SK-N-SH treated with all-trans-retinoic acid at 6 μM for 48 hours (cell line): ENCODE data around the gene TSNAXIP1.
"Not testable (repeated sequence)": the region's sequence is repeated elsewhere in the genome, so short reads cannot be mapped to it uniquely, and the experiment has no call there.

Source experiments
- ATAC-seq: fragments of 200-7000 bp; cut with Tn5 transposase; 3 replicates; pipeline ENCODE4 v1.9.1; 2020; ENCODE audit warnings: mild to moderate bottlenecking, moderate library complexity
- BACH2 ChIP-seq: fragments of 250-450 bp; sonication (Bioruptor Pico); IDR thresholded peaks from 2 replicates; pipeline ENCODE4 v1.9.0; 2021; ENCODE audit warnings: mild to moderate bottlenecking, borderline replicate concordance
- CSDC2 ChIP-seq: fragments of 250-450 bp; sonication (Bioruptor Pico); IDR thresholded peaks from 2 replicates; pipeline ENCODE4 v1.5.0; 2020; ENCODE audit warnings: mild to moderate bottlenecking, moderate library complexity
- GLIS3 ChIP-seq: fragments of 250-450 bp; sonication (Bioruptor Pico); IDR thresholded peaks from 2 replicates; pipeline ENCODE4 v1.5.0; 2020; ENCODE audit warnings: mild to moderate bottlenecking, moderate library complexity
- OSR1 ChIP-seq: fragments of 250-450 bp; sonication (Bioruptor Pico); IDR thresholded peaks from 2 replicates; pipeline ENCODE4 v1.8.0; 2022; ENCODE audit warnings: moderate library complexity, mild to moderate bottlenecking, inconsistent platforms
- PPARA ChIP-seq: fragments of 250-450 bp; sonication (Bioruptor Pico); IDR thresholded peaks from 2 replicates; pipeline ENCODE4 v1.5.0; 2020; ENCODE audit warnings: mild to moderate bottlenecking, borderline replicate concordance
- RARB ChIP-seq: fragments of 250-450 bp; sonication (Bioruptor Pico); IDR thresholded peaks from 2 replicates; pipeline ENCODE4 v1.8.0; 2021; ENCODE audit warnings: mild to moderate bottlenecking, moderate library complexity
- SNAI2 ChIP-seq: fragments of 250-450 bp; sonication (Bioruptor Pico); IDR thresholded peaks from 2 replicates; pipeline ENCODE4 v1.5.0; 2020; ENCODE audit warnings: mild to moderate bottlenecking, moderate library complexity
- TCF4 ChIP-seq: fragments of 250-450 bp; sonication (Bioruptor Pico); IDR thresholded peaks from 2 replicates; pipeline ENCODE4 v1.8.0; 2021; ENCODE audit warnings: mild to moderate bottlenecking, moderate library complexity, borderline replicate concordance
- TOX ChIP-seq: fragments of 250-450 bp; sonication (Bioruptor Pico); IDR thresholded peaks from 2 replicates; pipeline ENCODE4 v1.8.0; 2021; ENCODE audit warnings: mild to moderate bottlenecking, moderate library complexity, borderline replicate concordance
- ZC3H10 ChIP-seq: fragments of 250-450 bp; sonication (Bioruptor Pico); IDR thresholded peaks from 2 replicates; pipeline ENCODE4 v1.5.1; 2021; ENCODE audit warnings: mild to moderate bottlenecking, moderate library complexity
- ZFP30 ChIP-seq: fragments of 450-650 bp; formaldehyde crosslinking; IDR thresholded peaks from 2 replicates; pipeline ENCODE4 v1.5.0; 2022; ENCODE audit warnings: mild to moderate bottlenecking, moderate library complexity
- ZNF565 ChIP-seq: fragments of 450-650 bp; formaldehyde crosslinking; conservative IDR thresholded peaks from 2 replicates; pipeline ENCODE4 v1.5.0; 2020; ENCODE audit warnings: low read depth, mild to moderate bottlenecking, moderate library complexity
- ZNF70 ChIP-seq: fragments of 450-650 bp; formaldehyde crosslinking; IDR thresholded peaks from 2 replicates; pipeline ENCODE4 v1.5.0; 2020; ENCODE audit warnings: mild to moderate bottlenecking, moderate library complexity
- ZNF8 ChIP-seq: fragments of 450-650 bp; formaldehyde crosslinking; IDR thresholded peaks from 2 replicates; pipeline ENCODE4 v1.5.0; 2020; ENCODE audit warnings: mild to moderate bottlenecking, moderate library complexity
- TF ChIP-seq, protein P1 (sequence below): fragments of 250-450 bp; sonication (Bioruptor Pico); IDR thresholded peaks from 2 replicates; pipeline ENCODE4 v1.5.0; 2020; ENCODE audit warnings: mild to moderate bottlenecking, moderate library complexity
- TF ChIP-seq, protein P2 (sequence below): fragments of 250-450 bp; sonication (Bioruptor Pico); IDR thresholded peaks from 2 replicates; pipeline ENCODE4 v1.5.1; 2021; ENCODE audit warnings: mild to moderate bottlenecking, moderate library complexity
- TF ChIP-seq, protein P3 (sequence below): fragments of 250-450 bp; sonication (Bioruptor Pico); IDR thresholded peaks from 2 replicates; pipeline ENCODE4 v1.5.1; 2020; ENCODE audit warnings: low read depth, mild to moderate bottlenecking, moderate library complexity

The TSNAXIP1 gene

DNA sequence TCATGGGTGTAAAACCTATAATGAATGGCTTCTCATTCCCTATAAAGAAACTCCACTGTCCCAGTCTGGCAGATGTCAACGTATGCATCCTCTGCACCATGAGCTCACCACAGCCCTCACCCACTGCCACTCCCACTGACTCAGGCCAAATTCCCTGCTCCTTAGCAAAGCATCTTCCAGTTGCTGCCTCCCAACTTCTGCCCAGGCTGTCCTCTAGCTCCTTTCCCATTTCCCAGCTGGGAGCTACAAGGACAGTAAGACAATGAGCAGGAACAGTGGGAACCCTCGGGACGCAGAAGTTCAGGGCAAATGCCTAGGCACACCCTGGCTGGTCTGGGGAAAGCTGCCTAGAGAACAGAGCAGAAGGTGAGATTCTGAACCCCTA is 26.3 kb downstream of the TSNAXIP1 start:
- peak; percentile 65 for ATAC-seq

DNA sequence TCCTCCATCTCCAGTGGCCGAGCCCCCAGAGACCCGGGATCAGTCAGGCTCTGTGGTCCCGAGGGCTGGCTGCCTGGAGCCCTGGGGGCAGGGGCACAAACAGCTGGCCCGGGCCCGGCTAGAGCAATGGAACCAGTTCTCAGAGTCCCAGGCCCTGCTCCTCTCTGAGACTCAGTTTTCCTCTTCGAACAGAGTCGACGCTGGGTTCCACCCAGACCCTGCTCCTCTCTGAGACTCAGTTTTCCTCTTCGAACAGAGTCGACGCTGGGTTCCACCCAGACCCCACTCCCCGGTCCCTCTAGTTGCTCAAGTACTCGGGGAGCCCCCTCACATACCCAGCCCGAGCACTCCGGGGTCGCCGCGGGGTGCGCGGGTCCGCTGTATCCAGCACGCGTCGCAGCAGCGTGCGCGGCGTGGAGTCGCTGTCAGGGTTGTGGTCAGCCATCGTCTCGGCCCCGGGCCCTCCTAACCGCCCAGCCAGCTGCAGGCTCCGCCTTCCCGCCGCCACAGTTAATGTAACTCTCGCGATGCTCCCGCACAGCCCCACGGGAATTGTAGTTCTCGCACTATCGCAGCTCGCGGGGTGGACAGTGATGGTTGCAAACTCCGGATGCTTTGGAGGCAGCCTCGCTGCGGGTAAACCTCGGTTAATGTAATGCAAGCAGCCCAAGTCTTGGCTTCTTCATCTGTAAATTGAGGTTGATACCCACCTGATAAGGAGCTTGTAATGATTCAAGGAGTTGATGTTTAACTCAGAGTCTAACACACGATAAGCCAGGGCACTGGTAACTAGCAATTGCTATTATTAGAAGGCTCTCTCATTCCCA is 26.9 kb downstream of the TSNAXIP1 start:
- ATAC-seq: peak; percentile 99
- TF ChIP-seq ZC3H10 (CRISPR knock-in tag) (no peak), RARB (no peak), ZNF8 (CRISPR knock-in tag) (no peak), SNAI2 (CRISPR knock-in tag) (no peak), TCF4 (CRISPR knock-in tag) (no peak), CSDC2 (CRISPR knock-in tag) (no peak)
- TF ChIP-seq, protein P1, sequence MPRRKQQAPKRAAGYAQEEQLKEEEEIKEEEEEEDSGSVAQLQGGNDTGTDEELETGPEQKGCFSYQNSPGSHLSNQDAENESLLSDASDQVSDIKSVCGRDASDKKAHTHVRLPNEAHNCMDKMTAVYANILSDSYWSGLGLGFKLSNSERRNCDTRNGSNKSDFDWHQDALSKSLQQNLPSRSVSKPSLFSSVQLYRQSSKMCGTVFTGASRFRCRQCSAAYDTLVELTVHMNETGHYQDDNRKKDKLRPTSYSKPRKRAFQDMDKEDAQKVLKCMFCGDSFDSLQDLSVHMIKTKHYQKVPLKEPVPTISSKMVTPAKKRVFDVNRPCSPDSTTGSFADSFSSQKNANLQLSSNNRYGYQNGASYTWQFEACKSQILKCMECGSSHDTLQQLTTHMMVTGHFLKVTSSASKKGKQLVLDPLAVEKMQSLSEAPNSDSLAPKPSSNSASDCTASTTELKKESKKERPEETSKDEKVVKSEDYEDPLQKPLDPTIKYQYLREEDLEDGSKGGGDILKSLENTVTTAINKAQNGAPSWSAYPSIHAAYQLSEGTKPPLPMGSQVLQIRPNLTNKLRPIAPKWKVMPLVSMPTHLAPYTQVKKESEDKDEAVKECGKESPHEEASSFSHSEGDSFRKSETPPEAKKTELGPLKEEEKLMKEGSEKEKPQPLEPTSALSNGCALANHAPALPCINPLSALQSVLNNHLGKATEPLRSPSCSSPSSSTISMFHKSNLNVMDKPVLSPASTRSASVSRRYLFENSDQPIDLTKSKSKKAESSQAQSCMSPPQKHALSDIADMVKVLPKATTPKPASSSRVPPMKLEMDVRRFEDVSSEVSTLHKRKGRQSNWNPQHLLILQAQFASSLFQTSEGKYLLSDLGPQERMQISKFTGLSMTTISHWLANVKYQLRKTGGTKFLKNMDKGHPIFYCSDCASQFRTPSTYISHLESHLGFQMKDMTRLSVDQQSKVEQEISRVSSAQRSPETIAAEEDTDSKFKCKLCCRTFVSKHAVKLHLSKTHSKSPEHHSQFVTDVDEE (CRISPR knock-in tag): no peak

More for the DNA sequence above, 26.3 kb downstream of the TSNAXIP1 start:
- TF ChIP-seq ZFP30 (no peak), TOX (CRISPR knock-in tag) (no peak)
- TF ChIP-seq, protein P2, sequence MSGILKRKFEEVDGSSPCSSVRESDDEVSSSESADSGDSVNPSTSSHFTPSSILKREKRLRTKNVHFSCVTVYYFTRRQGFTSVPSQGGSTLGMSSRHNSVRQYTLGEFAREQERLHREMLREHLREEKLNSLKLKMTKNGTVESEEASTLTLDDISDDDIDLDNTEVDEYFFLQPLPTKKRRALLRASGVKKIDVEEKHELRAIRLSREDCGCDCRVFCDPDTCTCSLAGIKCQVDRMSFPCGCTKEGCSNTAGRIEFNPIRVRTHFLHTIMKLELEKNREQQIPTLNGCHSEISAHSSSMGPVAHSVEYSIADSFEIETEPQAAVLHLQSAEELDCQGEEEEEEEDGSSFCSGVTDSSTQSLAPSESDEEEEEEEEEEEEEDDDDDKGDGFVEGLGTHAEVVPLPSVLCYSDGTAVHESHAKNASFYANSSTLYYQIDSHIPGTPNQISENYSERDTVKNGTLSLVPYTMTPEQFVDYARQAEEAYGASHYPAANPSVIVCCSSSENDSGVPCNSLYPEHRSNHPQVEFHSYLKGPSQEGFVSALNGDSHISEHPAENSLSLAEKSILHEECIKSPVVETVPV (CRISPR knock-in tag): no peak

DNA sequence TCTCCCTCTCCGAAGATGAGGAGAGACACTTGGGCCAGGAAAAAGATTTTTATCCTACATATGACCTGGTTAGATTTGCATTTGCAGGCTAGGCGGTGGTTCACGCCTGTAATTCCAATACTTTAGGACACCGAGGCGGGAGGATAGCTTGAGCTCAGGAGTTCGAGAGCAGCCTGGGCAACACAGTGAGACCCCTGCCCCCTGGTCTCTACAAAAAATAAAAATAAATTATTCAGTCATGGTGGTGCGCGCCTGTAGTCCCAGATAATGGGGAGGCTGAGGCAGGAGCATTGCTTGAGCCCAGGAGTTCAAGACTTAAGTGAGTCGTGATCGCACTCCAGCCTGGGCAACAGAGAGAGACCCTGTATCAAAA is 27.5 kb downstream of the TSNAXIP1 start:
- TF ChIP-seq, protein P1 (CRISPR knock-in tag): no peak
- TF ChIP-seq GLIS3 (CRISPR knock-in tag) (no peak), ZNF565 (CRISPR knock-in tag) (no peak), PPARA (CRISPR knock-in tag) (no peak), ZNF70 (CRISPR knock-in tag) (no peak)
- TF ChIP-seq, protein P2 (CRISPR knock-in tag): no peak
- TF ChIP-seq, protein P3, sequence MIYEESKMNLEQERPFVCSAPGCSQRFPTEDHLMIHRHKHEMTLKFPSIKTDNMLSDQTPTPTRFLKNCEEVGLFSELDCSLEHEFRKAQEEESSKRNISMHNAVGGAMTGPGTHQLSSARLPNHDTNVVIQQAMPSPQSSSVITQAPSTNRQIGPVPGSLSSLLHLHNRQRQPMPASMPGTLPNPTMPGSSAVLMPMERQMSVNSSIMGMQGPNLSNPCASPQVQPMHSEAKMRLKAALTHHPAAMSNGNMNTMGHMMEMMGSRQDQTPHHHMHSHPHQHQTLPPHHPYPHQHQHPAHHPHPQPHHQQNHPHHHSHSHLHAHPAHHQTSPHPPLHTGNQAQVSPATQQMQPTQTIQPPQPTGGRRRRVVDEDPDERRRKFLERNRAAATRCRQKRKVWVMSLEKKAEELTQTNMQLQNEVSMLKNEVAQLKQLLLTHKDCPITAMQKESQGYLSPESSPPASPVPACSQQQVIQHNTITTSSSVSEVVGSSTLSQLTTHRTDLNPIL (CRISPR knock-in tag): no peak
- no peak for ATAC-seq

DNA sequence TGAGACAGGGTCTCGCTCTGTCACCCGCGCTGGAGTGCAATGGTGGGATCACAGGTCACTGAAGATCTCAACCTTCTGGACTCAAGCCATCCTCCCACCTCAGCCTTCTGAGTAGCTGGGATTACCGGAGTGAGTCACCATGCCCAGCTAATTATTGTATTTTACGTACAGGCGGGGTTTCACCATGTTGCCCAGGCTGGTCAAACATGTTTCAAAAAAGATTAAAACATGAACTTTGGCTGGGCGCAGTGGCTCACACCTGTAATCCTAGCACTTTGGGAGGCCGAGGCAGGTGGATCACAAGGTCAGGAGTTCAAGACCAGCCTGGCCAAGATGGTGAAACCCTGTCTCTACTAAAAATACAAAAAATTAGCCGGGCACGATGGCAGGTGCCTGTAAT is 30.5 kb downstream of the TSNAXIP1 start:
- ATAC-seq: not testable (repeated sequence)

DNA sequence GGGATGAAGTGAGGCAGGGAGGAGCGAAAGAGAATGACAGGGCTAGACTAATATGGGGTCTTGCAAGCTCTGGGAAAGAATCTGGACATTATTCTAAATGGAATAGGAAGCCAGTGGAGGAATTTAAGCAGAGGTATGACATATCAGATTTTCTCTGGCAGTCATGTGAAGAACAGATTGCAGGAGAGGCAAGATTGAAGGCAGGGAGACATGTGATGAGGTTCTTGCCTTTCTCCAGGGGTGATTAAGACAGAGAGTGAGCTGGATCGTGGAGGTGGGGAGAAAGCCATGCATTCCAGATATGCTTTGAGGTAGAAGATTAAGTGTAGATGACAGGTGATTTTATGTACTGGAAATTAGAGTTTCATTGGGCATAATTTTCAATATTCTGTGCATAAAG is 31.1 kb downstream of the TSNAXIP1 start:
- no peak for ATAC-seq
- TF ChIP-seq, protein P1 (CRISPR knock-in tag): no peak
- no peak for TF ChIP-seq ZC3H10 (CRISPR knock-in tag)
- TF ChIP-seq PPARA (CRISPR knock-in tag): no peak
- TF ChIP-seq ZFP30: no peak
- no peak for TF ChIP-seq TOX (CRISPR knock-in tag)
- no peak for TF ChIP-seq CSDC2 (CRISPR knock-in tag)
- TF ChIP-seq RARB: no peak
- no peak for TF ChIP-seq ZNF70 (CRISPR knock-in tag)
- no peak for TF ChIP-seq OSR1
- TF ChIP-seq BACH2 (CRISPR knock-in tag): no peak
- no peak for TF ChIP-seq ZNF8 (CRISPR knock-in tag)
